COLO668 (cell line): ENCODE results near the gene GALNT10.
A peak's percentile ranks its signal among the peaks of the same experiment; 100 is the strongest.

Source experiments
- DNase-seq: peaks from one replicate; lab custom pipeline; 2025; ENCODE audit not compliant: unreplicated experiment; lab: John Stamatoyannopoulos, UW

Gene GALNT10

DNA sequence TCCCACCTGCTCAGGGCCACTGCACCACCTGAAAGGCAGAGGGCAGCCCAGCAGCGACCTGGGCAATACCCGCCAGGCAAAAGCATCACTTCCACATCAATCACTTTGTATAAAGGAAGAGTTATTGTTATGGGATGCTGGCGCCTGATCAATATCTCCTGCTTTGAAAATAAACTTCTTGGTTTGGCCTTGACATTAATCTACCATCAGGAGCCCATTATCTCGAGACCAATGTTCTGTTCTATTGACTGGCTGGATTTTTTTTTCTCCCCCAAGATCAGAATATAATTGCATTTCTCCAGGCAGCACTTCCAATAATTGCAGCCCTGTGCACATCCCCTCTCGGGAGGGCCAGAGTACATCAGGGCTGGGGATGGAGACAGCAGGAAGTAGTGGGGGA is 210.8 kb downstream of the GALNT10 start:
- no peak for DNase-seq

DNA sequence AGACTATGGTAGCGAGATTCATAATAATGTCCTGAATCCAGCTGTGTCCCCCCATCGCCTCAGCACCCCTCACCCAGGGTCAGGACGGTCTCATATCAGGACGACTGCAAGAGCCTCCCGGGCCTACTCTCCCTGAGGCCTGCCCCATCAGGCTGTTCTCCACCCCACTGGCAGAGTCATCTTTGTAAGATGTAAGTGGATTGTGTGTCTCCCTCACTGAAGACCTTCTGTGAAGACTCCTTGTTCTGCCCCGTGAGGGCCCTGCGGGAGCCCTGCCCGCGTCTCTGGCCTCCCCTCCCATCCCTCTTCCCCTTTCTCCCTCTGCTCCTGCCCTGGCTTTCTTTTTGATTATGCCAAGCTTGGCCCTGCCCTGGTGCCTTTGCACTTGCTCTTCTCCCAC is 211.4 kb downstream of the GALNT10 start:
- no peak for DNase-seq

DNA sequence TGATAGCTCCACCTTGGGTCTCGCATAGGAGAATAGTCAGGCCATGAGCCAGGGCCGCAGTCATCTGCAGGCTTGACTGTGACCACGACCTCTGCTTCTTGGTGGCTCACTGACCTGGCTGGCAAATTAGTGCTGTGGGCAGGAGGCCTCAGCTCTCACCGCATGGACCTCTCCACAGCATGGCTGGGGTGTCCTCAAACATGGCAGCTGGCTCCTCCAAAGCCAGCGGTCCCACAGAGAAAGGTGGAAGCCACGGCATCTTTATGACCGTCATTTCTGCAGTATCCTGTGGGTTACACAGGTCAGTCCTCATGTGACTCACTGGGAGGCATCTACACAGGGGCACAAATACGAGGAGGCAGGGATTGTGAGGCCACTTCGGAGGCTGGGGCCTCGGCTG is 212.1 kb downstream of the GALNT10 start:
- no peak for DNase-seq

DNA sequence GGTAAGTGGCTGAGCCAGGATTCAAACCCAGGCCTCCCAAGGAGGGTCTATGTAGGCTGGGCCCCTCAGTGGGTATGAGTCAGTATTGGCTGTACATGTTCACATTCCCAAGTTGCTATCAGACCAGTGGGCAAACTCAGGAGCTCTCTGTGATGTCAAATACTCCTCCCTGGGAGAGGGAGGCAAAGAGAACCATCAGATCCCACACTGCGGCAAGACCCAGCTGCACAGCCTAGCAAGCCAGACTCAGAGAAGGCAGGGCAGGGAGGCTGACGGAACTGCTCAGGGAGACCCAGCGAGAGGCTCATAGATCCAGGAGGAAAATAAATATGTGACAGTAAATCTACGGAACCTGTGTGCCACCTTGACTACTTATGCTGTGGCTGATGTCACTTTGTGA is 212.7 kb downstream of the GALNT10 start:
- no peak for DNase-seq

DNA sequence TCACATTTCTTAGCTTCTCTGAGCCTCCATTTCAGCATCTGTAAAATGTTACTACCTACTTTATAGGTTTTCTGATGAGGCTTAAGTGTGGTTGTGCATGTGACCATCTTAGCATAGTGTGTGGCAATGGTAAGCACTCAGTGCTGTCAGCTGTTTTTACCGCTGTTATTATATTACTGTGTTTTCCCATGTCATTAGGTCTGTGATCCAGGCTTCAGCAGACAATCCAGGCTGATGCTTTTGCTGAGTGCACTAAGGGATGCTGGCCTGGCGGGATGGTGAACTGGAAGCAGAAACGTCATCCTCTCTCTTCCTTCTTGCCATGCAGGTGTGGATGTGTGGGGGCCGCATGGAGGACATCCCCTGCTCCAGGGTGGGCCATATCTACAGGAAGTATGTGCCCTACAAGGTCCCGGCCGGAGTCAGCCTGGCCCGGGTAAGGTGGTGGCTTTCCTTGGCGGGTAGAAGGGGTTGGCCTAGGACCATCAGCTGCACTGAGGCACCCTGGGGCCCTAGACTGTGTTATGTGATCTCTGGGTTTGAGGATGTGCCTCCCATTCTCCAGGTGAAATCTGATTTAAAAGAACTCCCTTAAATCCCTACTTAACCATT is 213.3 kb downstream of the GALNT10 start:
- no peak for DNase-seq

DNA sequence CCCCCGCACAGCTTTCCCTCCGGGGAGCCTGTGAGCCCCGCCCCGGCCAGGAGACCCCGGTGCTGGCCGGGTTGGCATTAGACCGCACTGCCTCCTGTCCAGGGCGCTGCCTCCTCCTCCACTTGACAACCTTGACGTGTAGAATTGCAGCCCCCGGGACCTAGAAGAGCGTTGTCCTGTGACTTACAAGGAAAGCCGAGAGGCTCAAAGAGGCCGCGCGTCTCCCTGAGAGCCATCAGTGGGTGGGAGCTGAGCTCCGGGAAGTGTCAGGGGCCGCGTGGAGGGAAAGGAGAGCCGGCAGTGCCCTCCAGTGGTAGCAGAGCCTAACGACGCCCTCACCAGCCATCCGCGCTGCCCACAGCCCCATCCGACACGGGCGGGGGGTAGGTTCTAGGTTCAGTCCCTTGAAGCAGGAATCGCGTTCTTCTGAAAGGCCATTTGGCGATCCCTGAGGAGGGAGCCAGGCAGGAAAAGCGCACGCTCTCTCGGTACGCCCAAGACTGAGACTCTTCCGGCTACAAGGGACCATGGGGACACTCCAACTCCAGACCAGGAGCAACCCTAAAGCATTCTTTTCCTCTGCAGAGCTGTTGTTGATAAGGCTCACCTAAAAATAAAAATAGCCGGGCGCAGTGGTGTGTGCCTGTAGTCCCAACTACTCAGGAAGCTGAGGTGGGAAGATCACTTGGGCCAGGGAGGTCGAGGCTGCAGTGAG is 214.7 kb downstream of the GALNT10 start:
- DNase-seq, result peak; percentile 72

DNA sequence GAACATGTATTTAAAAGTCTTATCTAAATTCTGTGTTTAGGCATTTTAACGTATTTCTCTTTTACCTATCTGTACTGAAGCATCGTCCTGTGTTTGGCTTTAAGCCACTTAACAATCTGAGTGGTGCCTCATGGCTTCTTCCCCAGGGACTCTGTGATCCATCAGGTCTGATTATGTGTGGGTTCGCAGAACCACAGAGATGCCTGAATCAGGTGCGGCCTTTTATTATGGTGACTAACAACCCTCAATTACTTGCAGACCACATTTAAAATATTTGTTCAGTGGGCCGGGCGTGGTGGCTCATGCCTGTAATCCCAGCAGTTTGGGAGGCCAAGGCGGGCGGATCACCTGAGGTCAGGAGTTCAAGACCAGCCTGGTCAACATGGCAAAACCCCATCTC is 215.7 kb downstream of the GALNT10 start:
- no peak for DNase-seq

DNA sequence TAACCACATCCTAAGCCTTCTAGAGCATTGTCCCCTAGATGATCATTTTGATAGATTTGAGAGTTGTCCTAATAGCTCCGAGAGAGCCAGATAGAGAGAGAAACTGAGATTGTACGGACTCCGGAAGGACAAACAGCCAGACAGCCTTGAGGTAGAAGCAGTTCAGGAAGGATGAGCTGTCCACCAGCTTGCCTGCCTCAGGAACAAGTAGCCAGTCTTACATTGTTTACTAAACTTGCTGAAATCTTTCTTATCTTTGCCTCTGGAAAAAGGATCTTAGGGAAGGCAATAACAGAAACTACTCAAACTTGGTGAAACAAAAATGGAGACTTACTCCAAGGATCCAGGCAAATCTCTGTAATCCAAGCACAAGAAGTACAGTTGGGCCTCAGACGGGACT is 216.3 kb downstream of the GALNT10 start:
- DNase-seq, result no peak

DNA sequence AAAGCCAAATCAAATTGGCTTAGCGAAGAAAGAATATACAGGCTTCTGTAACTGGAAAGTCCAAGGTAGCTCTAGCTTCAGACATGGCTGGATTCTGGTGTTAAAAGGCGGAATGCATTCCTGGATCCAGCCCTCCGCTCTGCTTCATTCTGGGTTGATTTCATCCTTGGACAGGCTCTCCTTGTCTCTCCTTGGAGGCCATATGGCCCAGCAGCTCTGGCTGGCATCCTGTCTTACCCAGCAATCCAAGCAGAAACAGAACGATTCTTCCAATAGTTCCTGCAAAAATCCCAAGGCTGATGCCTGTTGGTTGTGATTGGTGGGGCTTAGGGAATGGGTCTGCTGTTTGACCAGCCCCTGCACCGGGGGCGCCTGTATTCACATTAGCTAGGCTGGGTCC is 218.3 kb downstream of the GALNT10 start:
- no peak for DNase-seq

DNA sequence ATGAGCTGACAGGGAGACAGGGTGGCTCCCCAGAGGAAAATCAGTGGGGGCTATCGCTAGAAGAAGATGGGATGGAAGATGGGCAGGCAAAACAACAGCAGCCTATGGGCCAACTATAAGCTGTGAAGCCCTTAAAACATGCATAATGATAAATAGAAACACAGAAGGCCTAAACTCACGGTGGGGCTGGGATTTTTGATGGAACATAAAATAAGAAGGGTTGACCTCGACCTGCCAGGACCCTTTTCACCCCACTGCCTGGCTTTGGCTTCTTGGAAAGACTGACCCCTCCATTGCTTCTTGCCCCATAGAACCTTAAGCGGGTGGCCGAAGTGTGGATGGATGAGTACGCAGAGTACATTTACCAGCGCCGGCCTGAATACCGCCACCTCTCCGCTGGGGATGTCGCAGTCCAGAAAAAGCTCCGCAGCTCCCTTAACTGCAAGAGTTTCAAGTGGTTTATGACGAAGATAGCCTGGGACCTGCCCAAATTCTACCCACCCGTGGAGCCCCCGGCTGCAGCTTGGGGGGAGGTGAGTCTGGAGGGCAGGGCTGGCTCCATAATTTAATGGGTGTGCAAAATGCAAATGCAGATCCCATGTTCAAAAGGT is 218.8 kb downstream of the GALNT10 start:
- DNase-seq, result no peak

DNA sequence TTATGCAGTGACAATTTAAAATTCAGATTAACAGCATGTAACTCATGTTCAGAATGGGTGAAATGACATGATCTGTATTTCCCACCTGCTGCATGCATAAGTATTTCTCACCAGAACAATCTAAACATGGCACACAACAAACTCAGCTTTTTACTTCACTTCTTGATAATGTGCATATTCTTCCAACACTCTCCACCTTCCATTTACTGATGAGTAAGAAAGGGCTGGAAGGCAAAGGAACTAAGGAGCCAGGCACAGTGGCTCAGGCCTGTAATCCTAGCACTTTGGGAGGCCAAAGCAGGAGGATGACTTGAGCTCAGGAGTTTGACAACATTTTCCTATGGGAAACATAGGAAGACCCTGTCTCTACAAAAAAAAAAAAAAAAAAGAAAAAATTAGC is 219.5 kb downstream of the GALNT10 start:
- no peak for DNase-seq

DNA sequence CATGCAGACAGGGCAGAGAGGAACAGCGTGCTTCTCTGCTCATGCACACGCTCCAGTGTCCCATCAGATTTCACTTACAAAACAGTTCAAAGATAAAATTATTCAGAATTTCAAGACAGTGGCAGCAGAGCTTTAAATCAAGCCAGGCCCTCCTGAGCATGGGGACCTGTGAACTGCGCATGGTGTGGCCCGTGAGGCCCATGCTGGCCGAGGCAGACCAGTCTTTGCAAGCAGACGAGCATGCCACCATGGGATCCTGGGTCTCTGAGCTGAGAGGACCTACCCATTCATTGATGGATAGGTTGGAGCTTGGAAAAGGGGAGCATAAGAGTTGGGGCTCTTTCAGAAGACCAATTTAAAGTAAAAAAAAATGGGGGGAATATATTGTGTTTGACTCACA is 220.3 kb downstream of the GALNT10 start:
- no peak for DNase-seq

DNA sequence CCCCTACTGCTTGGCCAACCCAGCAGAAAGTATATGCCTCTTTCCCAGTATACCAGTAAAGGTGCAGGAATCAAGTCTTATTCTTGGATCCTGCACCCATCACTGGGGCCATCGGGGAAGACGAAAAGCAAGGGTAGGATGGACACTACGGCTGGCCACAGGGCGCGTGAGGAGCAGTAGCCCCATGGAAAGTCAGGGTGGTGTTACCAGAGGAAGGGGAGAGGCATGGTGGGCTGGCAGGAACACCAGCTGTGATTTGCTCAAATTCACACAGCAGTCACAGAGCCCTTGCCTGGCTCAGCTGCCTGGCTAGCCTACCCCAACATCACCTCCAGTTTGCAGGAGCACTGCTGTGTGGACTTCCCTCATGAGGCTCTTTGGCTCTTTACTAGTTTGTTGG is 220.8 kb downstream of the GALNT10 start:
- no peak for DNase-seq

DNA sequence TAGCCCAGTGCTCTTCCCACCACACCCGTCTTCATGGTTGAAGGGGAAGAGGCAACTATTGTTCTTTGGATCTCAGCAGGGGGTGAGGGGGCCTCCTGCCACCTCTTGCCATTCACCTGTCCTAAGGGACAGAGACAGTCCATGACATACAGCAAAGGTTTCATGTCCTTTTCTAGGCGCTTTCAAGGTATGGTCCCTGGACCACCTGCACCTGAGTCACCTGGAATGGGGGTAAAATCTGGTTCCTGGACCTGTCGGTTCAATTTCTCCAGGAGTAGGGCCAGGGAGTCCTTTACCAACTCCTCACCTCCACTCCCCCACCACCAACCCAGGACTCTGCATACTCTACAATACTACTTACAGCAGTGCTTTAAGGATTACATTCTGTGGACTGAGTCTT is 221.8 kb downstream of the GALNT10 start:
- no peak for DNase-seq

DNA sequence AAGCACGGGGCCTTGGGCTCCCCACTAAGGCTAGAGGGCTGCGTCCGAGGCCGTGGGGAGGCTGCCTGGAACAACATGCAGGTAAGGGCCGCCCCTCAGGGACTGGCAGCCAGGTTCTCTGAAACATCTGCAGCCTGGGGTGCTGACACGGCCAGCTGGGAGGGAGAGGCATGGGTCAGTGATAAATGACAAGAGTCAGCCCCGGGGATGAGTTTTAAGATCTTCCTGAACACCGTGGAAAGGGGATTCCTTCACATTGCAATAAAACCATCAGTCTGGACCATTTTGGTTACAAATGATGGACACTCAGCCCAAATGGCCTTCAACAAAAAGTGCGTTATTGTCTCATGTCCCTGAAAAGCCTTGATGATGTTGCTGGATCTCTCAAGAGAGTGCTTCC is 222.4 kb downstream of the GALNT10 start:
- DNase-seq, result no peak

DNA sequence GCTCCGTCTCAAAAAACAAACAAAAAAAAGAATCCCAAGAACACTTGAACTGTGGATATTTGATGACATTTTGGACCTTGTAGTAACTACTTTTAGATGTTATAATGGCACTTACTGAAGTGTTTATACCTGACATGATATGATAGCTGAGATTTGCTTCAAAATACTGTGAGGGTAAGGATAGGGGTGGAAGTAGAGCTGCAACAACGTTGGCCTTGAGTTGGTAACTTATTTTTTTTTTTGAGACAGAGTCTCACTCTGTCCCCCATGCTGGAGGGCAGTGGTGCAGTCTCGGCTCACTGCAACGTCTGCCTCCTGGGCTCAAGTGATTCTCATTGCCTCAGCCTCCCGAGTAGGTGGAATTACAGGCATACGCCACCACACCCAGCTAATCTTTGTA is 224.6 kb downstream of the GALNT10 start:
- DNase-seq, result no peak

DNA sequence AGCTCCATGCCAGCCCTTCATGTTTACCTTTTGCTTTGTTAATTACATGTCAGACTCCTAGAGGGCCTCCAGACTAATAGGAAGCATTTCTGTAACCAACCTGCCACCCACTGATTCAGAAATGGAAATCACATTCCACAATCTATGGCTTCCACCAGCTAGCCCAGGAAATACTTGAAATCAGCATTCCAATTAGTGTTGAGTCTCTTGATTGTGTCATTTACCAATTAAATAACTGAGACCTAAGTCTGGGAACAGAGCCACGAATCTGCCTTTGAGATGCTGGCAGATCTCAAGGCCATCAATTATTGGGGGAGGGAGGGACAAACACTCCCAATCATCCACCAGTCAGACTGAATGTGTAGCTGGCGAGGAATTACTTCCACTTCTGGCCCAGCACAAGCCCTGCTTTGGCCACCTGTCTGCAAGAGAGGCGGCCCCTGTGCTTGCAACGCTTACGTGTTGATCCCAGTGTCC is 227.8 kb downstream of the GALNT10 start:
- no peak for DNase-seq

DNA sequence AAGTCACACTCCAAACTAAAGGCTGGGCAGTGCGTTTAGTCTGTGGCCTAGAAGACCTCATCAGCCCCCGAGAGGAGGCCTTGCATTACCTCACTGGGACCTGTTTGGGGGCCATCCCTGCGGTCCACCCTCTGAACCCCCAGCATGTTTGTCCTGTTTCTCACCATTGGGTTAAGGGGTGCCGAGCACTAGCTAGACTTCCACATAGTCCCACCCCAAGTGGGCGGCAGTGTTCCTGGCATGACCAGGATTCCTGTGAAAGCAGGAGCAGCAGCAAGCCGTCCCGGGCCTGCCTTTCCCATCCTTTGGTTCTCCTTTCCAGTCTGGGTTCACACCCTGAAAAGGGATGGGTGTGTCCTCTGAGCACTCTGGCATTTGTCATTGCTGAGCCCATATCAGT is 228.7 kb downstream of the GALNT10 start:
- DNase-seq, result no peak

DNA sequence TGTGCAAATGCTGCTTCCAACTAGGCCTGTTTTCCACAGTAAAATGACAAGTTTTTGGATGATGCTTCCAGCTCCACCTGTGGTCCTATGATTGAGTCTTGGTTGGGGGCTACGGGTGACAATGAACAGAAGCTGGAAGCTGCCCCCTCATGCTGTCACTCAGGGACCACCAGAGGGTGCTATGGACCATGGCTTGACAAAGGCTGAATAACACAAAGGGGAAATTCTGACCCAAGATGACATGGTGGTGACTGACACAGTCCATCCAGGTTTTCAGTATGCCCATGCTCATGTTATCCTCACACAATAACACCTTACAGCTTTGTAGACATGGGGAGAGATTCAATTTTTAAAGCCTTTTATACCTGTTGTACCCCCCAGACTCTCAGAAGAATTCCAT is 231.3 kb downstream of the GALNT10 start:
- no peak for DNase-seq

DNA sequence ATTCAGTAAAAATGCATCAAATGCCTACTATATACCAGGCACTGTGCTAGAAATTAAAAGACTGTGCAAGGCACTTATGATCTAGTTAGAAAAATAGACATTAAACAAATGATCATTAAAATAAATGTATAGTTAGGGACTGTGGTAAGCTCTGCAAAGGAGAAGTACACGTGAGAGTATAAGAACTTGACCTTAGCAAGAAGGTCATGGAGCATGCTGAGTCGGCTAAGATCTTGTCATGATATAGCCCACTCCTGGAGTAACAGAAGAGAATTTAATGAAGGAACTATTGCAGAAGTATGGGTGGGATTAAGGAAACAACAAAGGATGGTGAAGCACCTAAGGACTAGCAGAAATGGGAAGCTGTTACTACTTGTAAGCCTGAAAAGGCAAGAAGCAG is 231.8 kb downstream of the GALNT10 start:
- no peak for DNase-seq

DNA sequence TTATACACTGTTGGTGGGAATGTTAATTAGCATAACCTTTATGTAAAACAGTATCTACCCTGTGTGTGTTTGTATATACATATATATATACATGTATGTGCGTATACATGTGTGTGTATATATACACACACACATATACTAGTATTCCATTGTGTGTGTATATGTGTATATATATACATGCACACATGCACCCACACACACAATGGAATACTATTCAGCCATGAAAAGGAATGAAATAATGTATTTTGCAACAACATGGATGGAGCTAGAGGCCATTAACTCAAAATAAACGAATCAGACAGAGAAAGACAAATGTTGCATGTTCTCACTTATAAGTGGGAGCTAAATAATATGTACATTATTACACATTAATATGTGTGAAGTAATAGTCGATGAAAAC is 237.7 kb downstream of the GALNT10 start:
- no peak for DNase-seq

DNA sequence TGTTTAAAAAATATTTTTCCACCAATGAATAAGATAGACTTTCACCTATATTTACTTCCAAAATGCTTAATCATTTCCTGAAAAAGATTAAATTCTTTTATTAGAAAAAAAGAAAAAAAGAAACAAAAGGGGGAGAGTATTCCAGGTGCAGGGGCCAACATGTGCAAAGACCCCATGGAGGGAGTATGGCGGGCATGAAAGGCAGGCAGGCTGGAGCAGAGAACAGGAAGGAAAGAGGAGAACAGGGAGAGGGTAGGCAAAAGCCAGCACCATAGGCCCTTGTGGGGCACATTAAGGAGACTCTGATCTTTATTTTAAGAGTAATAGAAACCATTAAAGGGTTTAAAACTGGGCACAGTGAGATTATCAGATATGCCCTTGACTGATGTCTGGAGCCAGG is 238.8 kb downstream of the GALNT10 start:
- DNase-seq, result no peak

DNA sequence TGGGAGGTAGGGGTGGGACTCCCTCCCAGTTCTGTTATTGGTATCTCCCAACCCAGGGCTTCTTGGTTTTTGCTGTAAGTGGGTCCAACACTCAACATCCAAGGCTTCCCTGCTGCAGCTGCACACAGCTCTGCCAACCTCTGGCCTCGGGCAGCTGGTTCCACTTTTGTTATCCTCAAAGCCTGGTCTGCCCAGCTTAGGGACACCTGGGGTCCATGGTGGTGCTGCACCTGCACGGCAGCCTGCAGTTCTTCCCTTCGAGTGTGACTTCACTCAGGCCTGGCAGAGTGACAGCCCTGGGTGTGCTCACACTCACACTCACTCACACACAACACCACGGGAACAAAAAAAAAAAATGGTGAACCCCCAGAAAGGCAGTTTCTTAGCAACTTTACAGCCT is 239.9 kb downstream of the GALNT10 start:
- DNase-seq, result no peak
